Left ventricle myocardium inferior (tissue), 1 donor: ENCODE measurements around the gene PLCXD3. TPM values are rescaled to one million over a fixed set of nuclear protein-coding genes. Genes with fewer than 3 reads are reported as not detected.
"Not testable (repeated sequence)": the region's sequence is repeated elsewhere in the genome, so short reads cannot be mapped to it uniquely, and the experiment has no call there.

Source experiments
- DNase-seq: peaks from one replicate; pipeline ENCODE4 v3.0.0-alpha.2; 2020
- H3K27ac ChIP-seq: fragments of 200-600 bp; replicated peaks from 2 replicates; pipeline ENCODE4 v1.8.0; 2021
- H3K27me3 ChIP-seq: fragments of 200-600 bp; 2 replicates; pipeline ENCODE4 v1.8.0; 2021; ENCODE audit warnings: low read depth
- H3K36me3 ChIP-seq: fragments of 200-600 bp; 2 replicates; pipeline ENCODE4 v1.8.0; 2021
- H3K4me1 ChIP-seq: fragments of 200-600 bp; 2 replicates; pipeline ENCODE4 v1.8.0; 2021
- H3K4me3 ChIP-seq: fragments of 200-600 bp; 2 replicates; pipeline ENCODE4 v1.8.0; 2021; ENCODE audit warnings: mild to moderate bottlenecking, moderate library complexity
- H3K9me3 ChIP-seq: fragments of 200-600 bp; replicated peaks from 2 replicates; pipeline ENCODE4 v1.8.0; 2021
- CTCF ChIP-seq: fragments of 200-600 bp; IDR thresholded peaks from 2 replicates; pipeline ENCODE4 v1.8.0; 2021; ENCODE audit warnings: antibody characterized with exemption, mild to moderate bottlenecking, borderline replicate concordance
- intact Hi-C: fragments of 100-400 bp; cut with micrococcal nuclease; formaldehyde crosslinking; loops from one replicate; pipeline ENCODE4 v1.11.0; 2022
- total RNA-seq: library from RNA; stranded (reverse); fragmentation: NEBNext Ultra II Directional; extraction: Animal tissue kit (Norgen Biotek cat#: 25700); gene quantifications from one replicate; pipeline ENCODE4 v1.2.1, GENCODE V29; 2021
- donor health status: DM: no; HTN: yes; CAD: no; lungs with severe emphysema.

The PLCXD3 gene
- total RNA-seq, 1 donor from 2014 or later = 73.1 TPM

- DNase-seq = no peak
- intact Hi-C loops = no loop called here
- H3K4me1 ChIP-seq = peaks cover 74% of the 10 kb centered on the region
- TF ChIP-seq CTCF = no peak
- no peaks in the 10 kb centered on the region for H3K36me3 ChIP-seq
- H3K27me3 ChIP-seq = no peaks in the 10 kb centered on the region
- H3K4me3 ChIP-seq = no peak overlapping the region
- peak overlapping the region; percentile 79 for H3K27ac ChIP-seq
- peaks cover 3% of the 10 kb centered on the region for H3K9me3 ChIP-seq
Observed at GRCh38 chr5:41336471-41336870, 173.9 kb downstream of the PLCXD3 start.

- Histone ChIP-seq H3K4me3 (no peak overlapping the region), H3K36me3 (no peaks in the 10 kb centered on the region), H3K27ac (peak overlapping the region; percentile 79), H3K27me3 (no peaks in the 10 kb centered on the region), H3K4me1 (peaks cover 71% of the 10 kb centered on the region), H3K9me3 (peaks cover 3% of the 10 kb centered on the region)
- intact Hi-C loops = no loop called here
- no peak for DNase-seq
- TF ChIP-seq CTCF = no peak
Observed at GRCh38 chr5:41335596-41336181, 174.7 kb downstream of the PLCXD3 start.

DNA sequence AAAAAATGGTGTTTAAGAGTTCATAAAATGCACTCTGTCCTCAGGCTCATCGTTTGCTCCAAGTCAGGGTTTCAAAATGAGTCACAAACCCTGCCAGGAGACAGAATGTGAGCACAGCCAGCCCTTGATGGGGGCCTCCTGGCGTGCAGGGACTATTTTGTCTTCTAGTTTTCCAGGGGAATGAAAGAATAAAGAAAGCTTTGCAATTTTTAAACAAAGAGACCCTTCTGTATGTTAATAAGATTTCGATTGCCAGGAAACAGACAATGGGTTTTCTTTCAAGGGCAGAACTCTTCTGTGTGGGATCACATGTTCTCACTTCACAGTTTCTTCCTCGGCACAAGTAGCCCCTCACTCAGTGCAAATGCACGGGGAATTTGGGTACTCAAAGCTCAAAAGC, 175.6 kb downstream of the PLCXD3 start:
- Histone ChIP-seq H3K27me3 (no peaks in the 10 kb centered on the region), H3K36me3 (no peaks in the 10 kb centered on the region), H3K4me3 (no peak overlapping the region), H3K4me1 (peaks cover 62% of the 10 kb centered on the region), H3K9me3 (peaks cover 3% of the 10 kb centered on the region), H3K27ac (peak overlapping the region; percentile 79)
- peak; percentile 34 for DNase-seq
- intact Hi-C loops = no loop called here
- TF ChIP-seq CTCF = no peak

DNA sequence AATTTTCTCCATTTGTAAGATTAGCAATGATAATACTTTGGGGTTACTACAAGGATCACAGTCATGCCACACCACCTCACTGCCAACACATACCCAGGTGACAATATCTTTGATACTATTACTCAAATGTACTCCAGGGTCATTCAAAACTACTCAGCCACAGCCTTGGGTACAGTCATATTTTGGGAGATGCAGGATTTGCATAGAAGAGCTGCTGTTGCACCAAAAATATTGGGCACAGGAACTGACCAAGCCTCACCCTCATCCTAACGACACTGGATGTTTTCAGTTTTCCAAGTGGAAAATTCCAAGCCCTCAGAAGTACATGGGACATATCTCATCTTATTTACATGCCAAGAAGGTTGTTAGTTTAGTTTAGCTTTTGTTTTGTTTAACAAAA, 176.2 kb downstream of the PLCXD3 start:
- no peaks in the 10 kb centered on the region for H3K27me3 ChIP-seq
- peak overlapping the region; percentile 79 for H3K27ac ChIP-seq
- intact Hi-C loops = no loop called here
- H3K4me1 ChIP-seq = peaks cover 62% of the 10 kb centered on the region
- TF ChIP-seq CTCF = no peak
- no peak for DNase-seq
- no peak overlapping the region for H3K4me3 ChIP-seq
- peaks cover 3% of the 10 kb centered on the region for H3K9me3 ChIP-seq
- no peaks in the 10 kb centered on the region for H3K36me3 ChIP-seq

GRCh38 chr5:41325074-41325473, 185.3 kb downstream of the PLCXD3 start:
- intact Hi-C loops = no loop called here
- H3K27me3 ChIP-seq = no peaks in the 10 kb centered on the region
- TF ChIP-seq CTCF = no peak

GRCh38 chr5:41322826-41323225, 187.6 kb downstream of the PLCXD3 start:
- intact Hi-C loops, H3K36me3 ChIP-seq, DNase-seq, H3K4me1 ChIP-seq, H3K9me3 ChIP-seq, H3K4me3 ChIP-seq, H3K27ac ChIP-seq, H3K27me3 ChIP-seq: not testable (repeated sequence)

More at GRCh38 chr5:41325074-41325473, 185.3 kb downstream of the PLCXD3 start:
- Histone ChIP-seq H3K27ac (no peak overlapping the region), H3K4me3 (no peak overlapping the region), H3K9me3 (no peaks in the 10 kb centered on the region), H3K4me1 (peaks cover 19% of the 10 kb centered on the region), H3K36me3 (no peaks in the 10 kb centered on the region)
- DNase-seq = no peak
